ENCODE measurements around the gene HEXB.

HEXB gene

DNA sequence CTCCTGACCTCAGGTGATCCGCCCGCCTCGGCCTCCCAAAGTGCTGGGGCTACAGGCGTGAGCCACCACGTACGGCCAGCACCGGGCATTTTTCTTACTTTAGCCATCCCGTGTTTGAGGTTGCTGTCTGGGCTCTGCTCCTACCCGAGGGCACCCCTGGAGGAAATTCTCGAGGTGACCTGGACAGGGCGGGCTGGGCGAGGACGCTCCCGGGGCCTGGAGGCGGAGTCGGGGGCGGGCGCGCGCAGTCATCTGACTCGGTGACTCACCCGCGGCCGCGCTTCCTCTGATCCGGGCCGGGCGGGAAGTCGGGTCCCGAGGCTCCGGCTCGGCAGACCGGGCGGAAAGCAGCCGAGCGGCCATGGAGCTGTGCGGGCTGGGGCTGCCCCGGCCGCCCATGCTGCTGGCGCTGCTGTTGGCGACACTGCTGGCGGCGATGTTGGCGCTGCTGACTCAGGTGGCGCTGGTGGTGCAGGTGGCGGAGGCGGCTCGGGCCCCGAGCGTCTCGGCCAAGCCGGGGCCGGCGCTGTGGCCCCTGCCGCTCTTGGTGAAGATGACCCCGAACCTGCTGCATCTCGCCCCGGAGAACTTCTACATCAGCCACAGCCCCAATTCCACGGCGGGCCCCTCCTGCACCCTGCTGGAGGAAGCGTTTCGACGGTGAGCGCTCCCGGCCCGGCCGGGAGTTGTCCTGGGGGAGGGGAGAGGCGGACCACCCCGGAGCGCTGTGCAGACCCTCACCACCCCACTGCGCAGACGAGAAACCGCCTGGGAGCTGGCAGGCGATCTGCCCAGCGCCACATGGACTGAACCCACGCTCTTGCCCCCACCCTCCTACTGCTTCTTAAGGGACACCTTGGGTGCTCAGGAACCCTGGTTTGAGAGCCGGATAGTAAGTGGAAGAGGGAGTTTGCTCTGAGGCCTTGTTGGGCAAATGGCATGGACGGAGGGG is at the start of gene HEXB:
TSS of gene HEXB (plus strand) at position 334 of the 952 bp plus-strand sequence. CDS start at position 362, 28 bp downstream.
- peak; percentile 18 to 56 for DNase-seq

DNA sequence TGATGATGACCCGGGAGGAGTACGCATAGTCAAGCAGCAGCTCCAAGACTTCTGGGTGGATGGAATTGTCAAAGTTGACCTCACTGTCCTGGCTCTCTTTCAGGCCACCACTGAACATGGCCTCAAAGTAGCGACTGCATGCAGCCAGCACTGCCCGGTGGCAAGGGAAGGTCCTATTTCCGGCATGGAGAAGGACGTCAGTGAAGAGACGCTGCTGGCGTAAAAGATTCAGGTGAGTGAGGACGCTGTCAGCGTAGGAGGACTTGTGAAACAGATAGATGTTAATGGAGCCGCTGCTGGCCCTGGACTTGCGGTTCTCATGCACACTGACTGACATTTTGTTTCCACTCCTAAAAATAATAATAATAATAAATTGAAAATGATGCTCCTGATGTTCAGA is 48.9 kb upstream of the HEXB start:
- no peak for DNase-seq

- no peak for DNase-seq
Observed at GRCh38 chr5:74636552-74636951, 48.5 kb upstream of the HEXB start.

GRCh38 chr5:74638544-74638969 is 46.5 kb upstream of the HEXB start:
- peak in 1 of 2 experiments; percentile 16 for DNase-seq

- peak in 1 of 2 experiments; percentile 38 for DNase-seq
Observed at GRCh38 chr5:74638970-74639806, 45.8 kb upstream of the HEXB start.

GRCh38 chr5:74639807-74640449 is 45.1 kb upstream of the HEXB start:
- peak in 1 of 2 experiments; percentile 58 for DNase-seq

GRCh38 chr5:74640450-74640953 is 44.5 kb upstream of the HEXB start, which contains the start of gene ENC1:
Gene ENC1, minus strand, starts transcription at chr5:74640728. Its CDS starts 4,243 bp downstream, at chr5:74636485.
- DNase-seq = peak; percentile 93 to 97

GRCh38 chr5:74640954-74641734 is 43.9 kb upstream of the HEXB start:
- DNase-seq = peak; percentile 82 to 88

DNA sequence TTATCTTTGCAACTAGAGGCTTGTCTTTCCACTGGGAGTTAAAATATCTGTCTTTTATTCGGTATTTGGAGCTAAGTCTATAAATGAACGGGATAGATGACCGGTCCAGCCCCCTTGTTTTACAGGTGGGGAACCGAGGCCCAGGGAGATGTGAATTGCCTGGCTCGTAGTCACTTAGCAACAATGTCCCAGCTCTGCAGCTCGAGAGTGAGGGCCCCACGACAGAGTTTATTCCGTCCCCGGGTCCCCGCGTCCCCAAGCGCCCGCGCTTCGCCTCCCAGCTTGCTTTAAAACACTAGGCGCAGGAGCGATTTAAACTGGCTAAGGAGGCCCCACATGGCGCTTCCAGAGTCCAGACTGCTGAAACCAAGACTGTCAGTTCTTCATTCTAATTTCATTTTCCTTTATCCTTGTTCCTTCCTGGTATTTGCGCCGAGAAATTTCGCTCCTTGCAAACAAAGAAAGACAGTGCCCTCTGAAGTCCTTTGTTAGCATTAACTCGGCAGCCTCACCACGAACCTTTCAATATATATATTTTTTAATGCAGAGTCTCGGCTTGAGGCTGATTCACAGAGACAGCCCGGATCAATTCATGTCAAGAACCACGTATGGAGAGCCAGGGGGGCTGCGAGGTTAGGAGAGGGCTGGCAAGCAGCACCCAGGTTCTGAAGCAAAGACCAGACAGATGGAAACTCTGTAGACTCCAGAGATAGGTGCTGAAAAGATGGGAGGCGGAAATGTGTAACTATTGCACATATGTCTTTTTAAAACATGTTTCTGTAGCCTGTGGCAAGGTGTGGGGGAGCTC is 43.1 kb upstream of the HEXB start:
- DNase-seq = peak; percentile 67 to 85

DNA sequence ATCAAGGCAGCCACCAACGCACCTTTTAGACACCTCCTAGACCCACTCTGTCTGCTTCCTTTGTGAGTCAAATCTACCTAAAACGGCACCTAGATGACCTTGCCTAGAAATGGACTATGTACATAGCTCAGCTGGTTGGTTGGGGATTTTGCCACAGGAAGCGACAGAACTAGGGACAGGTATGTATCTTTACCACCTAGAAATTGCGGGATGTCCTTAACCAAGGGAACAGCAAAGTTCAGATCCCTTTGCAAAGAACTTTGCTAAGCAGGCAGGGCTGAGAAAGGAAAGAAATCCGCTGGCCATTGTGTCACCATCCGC is 42.5 kb upstream of the HEXB start:
- DNase-seq = no peak

- no peak for DNase-seq
Observed at GRCh38 chr5:74643111-74643562, 41.9 kb upstream of the HEXB start.

GRCh38 chr5:74647096-74647495 is 37.9 kb upstream of the HEXB start:
- peak in 1 of 2 experiments; percentile 31 for DNase-seq

DNA sequence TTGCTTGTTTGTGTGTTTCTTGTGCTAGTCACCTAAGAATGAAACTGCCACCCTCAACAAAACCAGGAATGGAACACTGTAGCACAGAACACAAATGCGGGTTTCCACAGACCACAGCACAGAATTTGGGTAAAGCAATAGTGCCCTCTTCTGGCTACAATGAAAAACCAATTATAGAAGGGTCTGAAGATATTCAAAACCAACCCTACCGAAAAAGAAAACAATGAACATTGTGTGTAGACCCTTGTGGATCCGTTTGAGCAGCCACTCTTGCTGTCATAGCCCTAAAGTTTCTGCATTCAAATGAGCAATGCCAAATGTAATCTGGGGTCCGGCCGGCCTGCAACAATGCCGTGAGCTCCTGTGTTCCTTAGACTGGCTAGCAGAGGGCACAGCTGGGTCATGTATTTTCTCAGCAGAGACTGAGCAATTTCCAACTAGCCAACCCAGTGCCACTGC is 36.2 kb upstream of the HEXB start:
- DNase-seq = peak; percentile 35 to 59

DNA sequence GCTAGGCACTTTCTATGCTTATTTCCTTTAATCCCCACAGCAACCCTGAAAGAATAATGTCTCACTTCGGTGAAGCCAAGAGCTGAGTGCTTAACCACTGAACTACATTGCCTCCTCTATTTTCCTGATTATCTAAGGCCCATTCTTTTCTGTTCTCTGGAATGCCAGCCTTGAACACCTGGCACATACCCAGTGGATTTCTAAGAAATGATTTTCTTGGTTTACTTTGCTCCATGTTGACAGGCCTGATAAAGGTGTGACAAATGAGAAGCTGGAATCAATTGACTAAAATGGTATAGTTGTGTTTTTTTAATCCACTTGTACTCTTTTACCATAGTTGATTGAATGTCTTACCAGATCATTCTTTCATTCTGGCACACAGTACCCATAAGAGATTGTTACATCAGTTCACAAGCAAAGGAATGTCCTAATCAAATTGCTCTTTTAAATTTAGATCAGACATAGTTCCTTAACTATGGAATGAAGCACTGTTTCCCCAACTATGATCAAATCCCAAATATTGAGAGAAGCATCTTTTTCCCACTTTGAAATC is 35.5 kb upstream of the HEXB start:
- no peak for DNase-seq

DNA sequence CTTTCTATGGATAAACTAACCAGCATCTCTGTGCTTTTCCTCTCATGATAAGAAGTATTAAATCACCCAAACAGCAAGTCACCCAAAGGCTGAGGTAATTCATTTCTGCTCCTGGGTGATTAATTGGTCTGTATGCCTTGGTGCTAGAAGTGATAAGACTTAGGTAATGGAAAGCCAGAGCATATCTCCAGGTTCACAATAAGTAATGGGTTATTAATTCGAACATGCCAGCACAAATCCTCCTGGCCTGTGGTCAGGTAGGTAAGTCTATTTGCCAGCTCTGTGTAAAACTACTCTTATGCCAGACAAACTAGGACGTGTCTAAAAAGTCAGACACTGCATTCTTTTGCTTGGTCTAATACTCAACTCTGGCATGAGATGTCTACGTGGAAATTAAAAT is 33.3 kb upstream of the HEXB start:
- DNase-seq = no peak

DNA sequence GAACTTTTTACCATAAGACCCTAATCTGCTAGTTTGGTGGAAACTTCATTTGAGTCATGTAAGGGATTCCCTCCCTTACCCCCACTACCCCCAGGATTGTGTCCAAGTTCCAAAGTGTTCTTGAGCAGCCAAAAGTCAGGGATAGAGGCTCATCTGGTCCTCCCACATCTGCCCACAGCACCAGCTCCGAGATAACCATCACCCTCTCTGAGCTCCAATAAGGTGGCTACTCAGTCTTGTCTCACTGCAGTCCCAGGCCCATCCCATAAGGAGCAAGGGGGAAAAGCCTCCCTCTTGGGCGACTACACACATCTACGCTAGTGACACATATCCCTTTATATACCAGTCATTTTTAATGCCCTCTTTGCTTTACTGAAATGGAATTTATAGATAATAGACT is 32.5 kb upstream of the HEXB start:
- DNase-seq = no peak

GRCh38 chr5:74653991-74654390 is 31.0 kb upstream of the HEXB start:
- DNase-seq = no peak

- no peak for DNase-seq
Observed at GRCh38 chr5:74655206-74655605, 29.8 kb upstream of the HEXB start.

DNA sequence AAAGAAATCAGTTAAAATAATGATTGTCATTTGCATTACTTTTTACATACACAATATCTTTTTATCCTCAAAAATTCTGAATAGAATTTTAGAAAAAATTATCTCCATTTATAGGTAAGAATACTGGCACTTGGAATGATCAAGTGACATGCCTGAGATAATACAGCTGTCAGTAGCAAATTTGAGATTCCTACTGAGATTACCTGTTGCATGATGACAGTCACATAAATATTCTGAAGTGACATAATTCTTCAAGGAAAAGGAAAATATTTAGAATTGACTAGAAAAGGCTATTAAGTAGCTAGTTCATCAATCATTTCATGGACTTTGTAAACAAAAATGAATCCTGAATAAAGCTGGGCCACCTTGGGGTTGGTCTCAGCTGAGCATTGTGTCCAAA is 29.3 kb upstream of the HEXB start:
- DNase-seq = no peak

- no peak for DNase-seq
Observed at GRCh38 chr5:74657165-74657564, 27.9 kb upstream of the HEXB start.

GRCh38 chr5:74659172-74659571 is 25.9 kb upstream of the HEXB start:
- no peak for DNase-seq
